WTC11 (cell line): ENCODE data around the gene IRX3. TPM values are rescaled to one million over a fixed set of nuclear protein-coding genes. Genes with fewer than 3 reads are reported as not detected.

ENCODE experiments used
- ATAC-seq: fragments of 200-7000 bp; cut with Tn5 transposase; 2 replicates; pipeline ENCODE4 v1.10.0; 2021; ENCODE audit warnings: mild to moderate bottlenecking, moderate library complexity
- CTCF ChIA-PET: fragments of 300-600 bp; sonication (Branson Sonifier 250); formaldehyde crosslinking; loops from one replicate; lab custom pipeline; 2021; ENCODE audit warnings: antibody characterized with exemption; lab: Charles Lee
- POLR2A ChIA-PET: fragments of 350-600 bp; sonication (Branson Sonifier 250); formaldehyde crosslinking; loops from one replicate; lab custom pipeline; 2021; ENCODE audit warnings: antibody characterized with exemption; lab: Charles Lee
- DNase-seq: peaks from one replicate; pipeline ENCODE4 v3.0.0; 2021; ENCODE audit warnings: low spot score
- H3K27ac Mint-ChIP-seq: 2 replicates; pipeline ENCODE4 v1.8.0; 2021; ENCODE audit warnings: mixed read lengths
- H3K27me3 Mint-ChIP-seq: 2 replicates; pipeline ENCODE4 v1.8.0; 2021; ENCODE audit warnings: low read depth, mild to moderate bottlenecking, moderate library complexity, mixed read lengths
- H3K36me3 Mint-ChIP-seq: 2 replicates; pipeline ENCODE4 v1.8.0; 2021; ENCODE audit warnings: mixed read lengths
- H3K4me1 Mint-ChIP-seq: 2 replicates; pipeline ENCODE4 v1.8.0; 2022; ENCODE audit warnings: mixed read lengths
- H3K4me3 Mint-ChIP-seq: 2 replicates; pipeline ENCODE4 v1.8.0; 2021; ENCODE audit warnings: mild to moderate bottlenecking, moderate library complexity, mixed read lengths
- H3K9me3 Mint-ChIP-seq: 2 replicates; pipeline ENCODE4 v1.8.0; 2021; ENCODE audit warnings: mixed read lengths
- CREM ChIP-seq: sonication (generic); formaldehyde crosslinking; IDR thresholded peaks from 2 replicates; pipeline ENCODE4 v1.8.1; 2022; ENCODE audit warnings: mild to moderate bottlenecking, missing genetic modification reagents, moderate library complexity
- E2F4 ChIP-seq: sonication (generic); formaldehyde crosslinking; IDR thresholded peaks from 2 replicates; pipeline ENCODE4 v1.8.1; 2022; ENCODE audit warnings: low read depth, mild to moderate bottlenecking, moderate library complexity, missing genetic modification reagents, borderline replicate concordance
- E2F5 ChIP-seq: sonication (generic); formaldehyde crosslinking; IDR thresholded peaks from 2 replicates; pipeline ENCODE4 v1.8.1; 2022; ENCODE audit warnings: mild to moderate bottlenecking, moderate library complexity, missing genetic modification reagents
- ESRRA ChIP-seq: sonication (generic); formaldehyde crosslinking; IDR thresholded peaks from 2 replicates; pipeline ENCODE4 v1.8.1; 2022; ENCODE audit warnings: mild to moderate bottlenecking, missing genetic modification reagents, borderline replicate concordance
- FOXP4 ChIP-seq: sonication (generic); formaldehyde crosslinking; IDR thresholded peaks from 2 replicates; pipeline ENCODE4 v1.8.0; 2022; ENCODE audit warnings: mild to moderate bottlenecking, missing genetic modification reagents
- GABPB1 ChIP-seq: sonication (generic); formaldehyde crosslinking; IDR thresholded peaks from 2 replicates; pipeline ENCODE4 v1.8.1; 2023; ENCODE audit warnings: mild to moderate bottlenecking, missing genetic modification reagents
- JUN ChIP-seq: sonication (generic); formaldehyde crosslinking; IDR thresholded peaks from 2 replicates; pipeline ENCODE4 v1.8.0; 2023; ENCODE audit warnings: mild to moderate bottlenecking, missing genetic modification reagents
- MLX ChIP-seq: sonication (generic); formaldehyde crosslinking; IDR thresholded peaks from 2 replicates; pipeline ENCODE4 v1.8.1; 2023; ENCODE audit warnings: mild to moderate bottlenecking, missing genetic modification reagents, moderate library complexity
- NFE2L1 ChIP-seq: sonication (generic); formaldehyde crosslinking; IDR thresholded peaks from 2 replicates; pipeline ENCODE4 v1.8.1; 2023; ENCODE audit warnings: missing genetic modification reagents
- PRRX2 ChIP-seq: fragments of 250-450 bp; sonication (Bioruptor Pico); IDR thresholded peaks from 2 replicates; pipeline ENCODE4 v1.8.0; 2021; ENCODE audit warnings: mild to moderate bottlenecking
- SP1 ChIP-seq: sonication (generic); formaldehyde crosslinking; conservative IDR thresholded peaks from 2 replicates; pipeline ENCODE4 v1.8.1; 2022; ENCODE audit warnings: missing genetic modification reagents
- USF1 ChIP-seq: sonication (generic); formaldehyde crosslinking; IDR thresholded peaks from 2 replicates; pipeline ENCODE4 v1.8.0; 2022; ENCODE audit warnings: mild to moderate bottlenecking, missing genetic modification reagents
- ZNF317 ChIP-seq: sonication (generic); formaldehyde crosslinking; IDR thresholded peaks from 2 replicates; pipeline ENCODE4 v1.8.1; 2023; ENCODE audit warnings: low read depth, mild to moderate bottlenecking, moderate library complexity, missing genetic modification reagents, borderline replicate concordance
- ZNF396 ChIP-seq: fragments of 250-450 bp; sonication (Bioruptor Pico); IDR thresholded peaks from 2 replicates; pipeline ENCODE4 v1.8.0; 2021; ENCODE audit warnings: mild to moderate bottlenecking, moderate library complexity, borderline replicate concordance
- ZNF423 ChIP-seq: fragments of 250-450 bp; sonication (Bioruptor Pico); IDR thresholded peaks from 2 replicates; pipeline ENCODE4 v2.1.2; 2022; ENCODE audit warnings: mild to moderate bottlenecking, moderate library complexity
- ZNF512 ChIP-seq: sonication (generic); formaldehyde crosslinking; IDR thresholded peaks from 2 replicates; pipeline ENCODE4 v1.8.1; 2022; ENCODE audit warnings: missing genetic modification reagents, borderline replicate concordance
- ZNF532 ChIP-seq: fragments of 250-450 bp; sonication (Bioruptor Pico); IDR thresholded peaks from 2 replicates; pipeline ENCODE4 v1.9.0; 2021; ENCODE audit warnings: mild to moderate bottlenecking, borderline replicate concordance
- ZNF671 ChIP-seq: fragments of 250-450 bp; sonication (Bioruptor Pico); IDR thresholded peaks from 2 replicates; pipeline ENCODE4 v1.8.0; 2021; ENCODE audit warnings: mild to moderate bottlenecking
- total RNA-seq: library from RNA; stranded (reverse); gene quantifications from 3 replicates; pipeline ENCODE4 v1.2.3, GENCODE V29; 2021

IRX3 gene
- total RNA-seq, 1 experiment from 2014 or later, result 1.1 TPM

GRCh38 chr16:54246454-54246821, 40.1 kb downstream of the IRX3 start:
- CTCF ChIA-PET, result no interaction called here
- ATAC-seq (no peak), DNase-seq (no peak)
- Mint-ChIP-seq H3K36me3 (no peaks in the 10 kb centered on the region), H3K4me1 (peaks cover 8% of the 10 kb centered on the region), H3K27ac (no peak overlapping the region), H3K9me3 (peaks cover 27% of the 10 kb centered on the region), H3K27me3 (no peaks in the 10 kb centered on the region; the same call in none of the 2 replicates), H3K4me3 (no peak overlapping the region)
- POLR2A ChIA-PET, result no interaction called here
- TF ChIP-seq ZNF396 (CRISPR knock-in tag) (no peak), E2F5 (CRISPR knock-in tag) (no peak), ZNF671 (CRISPR knock-in tag) (no peak), MLX (no peak), ZNF423 (CRISPR knock-in tag) (no peak), ZNF317 (no peak), FOXP4 (CRISPR knock-in tag) (no peak), GABPB1 (CRISPR knock-in tag) (no peak), PRRX2 (no peak), SP1 (CRISPR knock-in tag) (no peak), JUN (CRISPR knock-in tag) (no peak), ZNF512 (no peak), USF1 (no peak), ZNF532 (no peak), NFE2L1 (no peak), ESRRA (CRISPR knock-in tag) (no peak), CREM (no peak), E2F4 (CRISPR knock-in tag) (no peak)
